Muscle of leg (tissue), 11 donors: ENCODE data around the gene FAM156A. TPM values are rescaled to one million over a fixed set of nuclear protein-coding genes. Genes with fewer than 3 reads are reported as not detected.
A peak's percentile ranks its signal among the peaks of the same experiment; 100 is the strongest.
"Not testable (repeated sequence)": the region's sequence is repeated elsewhere in the genome, so short reads cannot be mapped to it uniquely, and the experiment has no call there.

Experiments used
- DNase-seq: peaks from one replicate; pipeline ENCODE4 v3.0.0; 2013
- H3K27ac ChIP-seq: one replicate; pipeline ENCODE4 v1.5.1; 2013; ENCODE audit warnings: mild to moderate bottlenecking, low read length, control low read depth
- H3K27me3 ChIP-seq: one replicate; pipeline ENCODE4 v1.6.1; 2013; ENCODE audit warnings: low read length; ENCODE audit not compliant: control insufficient read depth, insufficient read depth
- H3K36me3 ChIP-seq: one replicate; pipeline ENCODE4 v1.6.1; 2013; ENCODE audit warnings: low read length; ENCODE audit not compliant: control insufficient read depth, insufficient read depth
- H3K4me1 ChIP-seq: one replicate; pipeline ENCODE4 v1.6.1; 2013; ENCODE audit warnings: low read length; ENCODE audit not compliant: control insufficient read depth, insufficient read depth
- H3K4me3 ChIP-seq: one replicate; pipeline ENCODE4 v1.5.1; 2013; ENCODE audit warnings: low read length, control low read depth
- H3K9me3 ChIP-seq: replicated peaks from 2 replicates; pipeline ENCODE4 v1.6.1; 2013; ENCODE audit warnings: low read depth, low read length; ENCODE audit not compliant: control insufficient read depth
- WGBS: methylation state at CpG from one replicate; pipeline ENCODE4 v1.1.5; 2013; ENCODE audit warnings: missing lambda C conversion rate; ENCODE audit not compliant: insufficient coverage; 5-methylcytosine and 5-hydroxymethylcytosine counted together
- polyA plus RNA-seq, 8 donors: library from polyadenylated mRNA; unstranded; fragments of 120-200 nt; gene quantifications; one replicate each; pipeline versions ENCODE4 v1.2.1 to v1.2.3, GENCODE V29; 2013; ENCODE audit warnings: inconsistent platforms in 1 of 8, low replicate concordance in 1 of 8; ENCODE audit not compliant: insufficient read length in 8 of 8, insufficient read depth in 1 of 8
- total RNA-seq: library from RNA; stranded (reverse); fragments of 120-200 nt; gene quantifications from one replicate; pipeline ENCODE4 v1.2.4, GENCODE V29; 2013

Gene FAM156A
- total and polyA plus RNA-seq, 9 donors, result 19.3 to 34.2 (median 26.2) TPM

DNA sequence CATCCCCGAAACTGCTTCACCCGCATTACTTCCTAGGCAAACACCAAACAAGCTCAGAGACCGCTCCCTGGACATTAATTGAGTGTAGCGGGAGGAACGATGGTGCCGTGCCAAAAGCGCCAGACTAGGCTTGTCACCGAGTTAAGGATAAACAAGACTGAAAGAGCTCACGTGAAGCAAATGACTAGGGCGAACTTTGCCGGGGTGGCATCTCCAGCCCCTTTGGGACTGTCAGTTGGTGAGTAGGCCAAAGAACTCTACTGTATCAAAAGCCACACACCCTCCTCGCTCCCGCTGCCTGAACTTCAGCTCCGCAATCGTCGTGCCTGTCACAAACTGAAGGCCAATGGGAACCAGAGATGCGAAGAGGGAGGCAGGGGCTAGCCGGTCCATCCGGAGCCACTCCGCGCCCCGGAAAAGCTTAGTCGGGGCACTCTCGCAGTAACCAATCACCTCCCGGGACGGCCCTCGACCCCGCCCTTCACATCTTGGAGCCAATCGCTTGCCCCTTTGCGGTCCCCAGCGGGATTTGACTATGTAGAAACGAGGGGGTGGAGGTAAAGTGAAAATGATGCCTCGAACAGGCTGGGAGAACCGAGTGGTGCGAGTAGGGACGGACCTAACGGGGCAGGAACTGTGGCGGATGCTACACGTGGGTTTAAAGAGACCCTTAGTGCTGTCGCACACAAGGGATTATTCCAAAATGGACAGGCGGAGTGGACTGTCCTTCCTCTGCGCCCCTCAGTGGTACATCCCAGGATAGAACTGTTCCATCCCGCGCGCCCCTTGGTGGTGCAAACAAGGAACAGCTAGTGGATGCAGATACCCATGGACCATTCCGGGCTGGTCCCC, 37.0 kb upstream of the FAM156A start:
- no peaks in the 10 kb centered on the region for H3K36me3 ChIP-seq
- H3K9me3 ChIP-seq, result no peaks in the 10 kb centered on the region
- DNase-seq, result peak; percentile 98
- H3K4me3 ChIP-seq, result peak overlapping the region; percentile 74
- H3K27me3 ChIP-seq, result peaks cover 61% of the 10 kb centered on the region
- peaks cover 18% of the 10 kb centered on the region for H3K4me1 ChIP-seq
- peak overlapping the region; percentile 94 for H3K27ac ChIP-seq
- WGBS, result 36% methylated on average over 37 of the region's 46 CpGs

DNA sequence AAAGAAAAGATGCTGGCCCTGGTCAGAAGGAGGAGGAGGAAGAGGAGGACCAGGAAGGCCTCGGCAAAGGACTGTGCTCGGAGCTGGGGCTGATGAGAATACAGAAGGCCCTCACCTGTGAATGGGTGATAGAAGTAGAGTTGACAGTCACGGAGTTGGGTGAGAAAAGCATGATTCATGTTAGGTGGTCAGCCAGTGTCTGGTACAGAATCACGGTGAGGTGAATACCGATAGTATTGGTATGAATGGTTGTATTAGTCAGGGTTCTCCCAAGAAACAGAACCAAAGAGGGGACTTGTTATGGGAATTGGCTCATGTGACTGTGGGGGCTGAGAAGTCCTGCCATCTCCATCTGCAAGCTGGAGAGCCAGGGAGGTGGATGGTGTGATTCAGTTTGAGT, 32.5 kb upstream of the FAM156A start:
- H3K27me3 ChIP-seq, result peaks cover 42% of the 10 kb centered on the region
- peaks cover 14% of the 10 kb centered on the region for H3K4me1 ChIP-seq
- H3K36me3 ChIP-seq, result no peaks in the 10 kb centered on the region
- H3K27ac ChIP-seq, result no peak overlapping the region
- DNase-seq, result no peak
- 77% methylated on average over 5 of the region's 5 CpGs for WGBS
- no peaks in the 10 kb centered on the region for H3K9me3 ChIP-seq
- H3K4me3 ChIP-seq, result no peak overlapping the region

DNA sequence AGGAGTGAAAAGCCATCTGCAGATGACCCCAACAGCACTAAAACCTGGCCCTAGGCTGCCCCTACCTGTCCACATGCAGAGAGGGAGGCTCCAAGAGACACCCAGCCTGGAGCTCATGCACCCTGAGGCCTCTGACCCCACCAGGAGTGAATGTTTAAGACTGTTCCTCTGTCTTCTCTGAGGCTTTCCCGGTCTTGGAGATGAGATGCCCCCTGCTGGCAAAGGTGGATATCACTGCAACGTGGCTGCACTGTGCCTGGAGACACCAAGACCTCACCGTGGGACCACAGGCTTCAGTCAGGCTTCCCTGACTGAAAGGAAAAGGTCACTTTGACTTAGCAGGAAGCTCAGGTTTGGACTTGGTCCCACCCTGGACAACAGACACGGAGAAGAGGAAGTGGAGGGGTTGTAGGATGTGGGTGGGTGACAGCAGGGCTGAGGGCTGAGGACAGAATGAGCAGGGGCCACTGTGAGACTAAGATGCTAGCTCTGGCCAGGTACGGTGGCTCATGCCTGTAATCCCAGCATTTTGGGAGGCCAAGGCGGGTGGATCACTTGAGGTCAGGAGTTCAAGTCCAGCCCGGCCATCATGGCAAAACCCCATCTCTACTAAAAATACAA, 31.8 kb upstream of the FAM156A start:
- WGBS, result 27% methylated on average over 5 of the region's 7 CpGs

DNA sequence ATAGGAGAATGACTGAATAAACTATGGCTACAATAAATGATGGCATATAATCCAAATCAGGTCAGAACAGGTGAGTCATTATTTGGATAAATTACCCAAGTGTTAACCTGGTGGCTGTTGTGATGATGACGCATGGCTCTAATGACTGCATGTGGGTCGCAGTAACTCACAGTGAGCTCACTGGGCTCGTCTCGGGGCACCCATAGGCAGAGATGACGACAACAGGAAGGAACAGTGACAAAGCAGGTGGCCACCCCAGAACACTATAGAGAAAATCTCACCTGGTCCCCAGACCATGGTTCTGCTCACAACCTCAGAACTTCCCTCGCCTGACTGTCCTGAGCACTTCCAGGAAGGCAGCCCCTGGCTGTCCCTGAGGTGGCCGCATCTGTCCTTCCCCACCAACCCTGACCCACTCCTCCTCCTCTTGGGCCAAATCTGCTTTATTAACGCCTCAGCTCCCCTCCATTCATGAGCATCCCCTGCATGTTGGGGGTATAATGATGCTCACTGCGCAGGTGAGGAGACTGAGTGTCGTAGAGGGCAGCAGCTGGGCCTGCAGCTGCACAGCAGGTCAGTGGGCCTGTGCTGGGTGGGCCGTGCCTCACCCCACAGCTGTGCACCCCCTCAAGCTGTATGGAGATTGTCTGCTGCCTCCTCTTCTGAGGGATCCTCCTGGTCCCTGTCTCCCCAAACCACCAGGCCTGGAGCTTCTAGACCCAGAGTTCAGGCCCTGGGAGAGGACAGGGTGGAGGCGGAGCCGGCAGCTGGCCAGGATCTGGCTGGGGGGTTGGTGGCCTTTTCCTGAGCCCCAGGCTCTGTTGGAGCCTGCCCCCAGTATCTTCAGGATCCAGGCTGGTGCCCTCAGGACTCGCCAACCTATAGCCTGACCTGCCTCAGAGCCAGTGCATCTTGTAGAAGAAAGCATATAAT, 30.9 kb upstream of the FAM156A start:
- H3K27me3 ChIP-seq, result peaks cover 29% of the 10 kb centered on the region
- H3K4me3 ChIP-seq, result no peak overlapping the region
- DNase-seq, result no peak
- no peaks in the 10 kb centered on the region for H3K9me3 ChIP-seq
- 86% methylated on average over 7 of the region's 14 CpGs for WGBS
- H3K27ac ChIP-seq, result no peak overlapping the region
- no peaks in the 10 kb centered on the region for H3K36me3 ChIP-seq
- peaks cover 10% of the 10 kb centered on the region for H3K4me1 ChIP-seq

More for the DNA sequence above, 31.8 kb upstream of the FAM156A start:
- H3K9me3 ChIP-seq, H3K36me3 ChIP-seq, H3K27ac ChIP-seq, H3K4me3 ChIP-seq: not testable (repeated sequence)
- peak; percentile 53 for DNase-seq
- H3K4me1 ChIP-seq, result peaks cover 13% of the 10 kb centered on the region
- peaks cover 37% of the 10 kb centered on the region for H3K27me3 ChIP-seq

DNA sequence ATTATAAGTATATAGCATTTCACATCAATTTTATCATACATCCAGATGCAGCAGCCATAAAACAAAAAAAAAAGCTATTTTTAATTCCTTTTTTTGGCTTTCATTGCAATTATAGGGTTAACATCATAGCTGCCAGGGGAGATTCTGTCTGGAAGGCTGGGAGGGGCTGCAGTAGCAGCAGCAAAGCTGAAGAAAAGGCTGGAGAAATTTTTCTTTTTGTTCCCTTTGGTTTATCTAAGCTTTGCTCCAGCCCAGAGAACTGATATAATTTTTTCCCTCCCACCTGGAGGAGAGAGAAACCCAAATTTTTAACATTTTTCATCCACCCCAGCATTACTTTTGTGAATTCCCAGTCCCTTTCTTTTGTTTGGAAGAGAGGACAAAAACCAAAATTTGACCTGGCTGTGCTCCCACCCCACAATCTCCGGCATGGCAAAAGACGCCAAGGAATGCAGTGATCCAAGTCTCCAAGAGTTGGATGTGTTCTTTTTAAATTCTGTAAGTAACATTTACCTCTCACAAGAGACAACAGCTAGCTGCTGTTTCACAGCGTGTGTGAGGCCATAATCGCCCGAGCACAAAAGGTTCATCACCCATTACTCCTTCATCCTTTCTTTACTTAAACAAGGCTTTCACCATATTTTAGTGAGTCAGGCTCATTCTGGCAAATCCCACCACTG, 25.1 kb upstream of the FAM156A start:
- no peaks in the 10 kb centered on the region for H3K9me3 ChIP-seq
- H3K36me3 ChIP-seq, result no peaks in the 10 kb centered on the region
- DNase-seq, result peak; percentile 44
- WGBS, result 43% methylated on average over 3 of the region's 5 CpGs
- peak overlapping the region; percentile 12 for H3K4me3 ChIP-seq
- peaks cover 34% of the 10 kb centered on the region for H3K27me3 ChIP-seq
- peaks cover 7% of the 10 kb centered on the region for H3K4me1 ChIP-seq
- peak overlapping the region; percentile 79 for H3K27ac ChIP-seq

DNA sequence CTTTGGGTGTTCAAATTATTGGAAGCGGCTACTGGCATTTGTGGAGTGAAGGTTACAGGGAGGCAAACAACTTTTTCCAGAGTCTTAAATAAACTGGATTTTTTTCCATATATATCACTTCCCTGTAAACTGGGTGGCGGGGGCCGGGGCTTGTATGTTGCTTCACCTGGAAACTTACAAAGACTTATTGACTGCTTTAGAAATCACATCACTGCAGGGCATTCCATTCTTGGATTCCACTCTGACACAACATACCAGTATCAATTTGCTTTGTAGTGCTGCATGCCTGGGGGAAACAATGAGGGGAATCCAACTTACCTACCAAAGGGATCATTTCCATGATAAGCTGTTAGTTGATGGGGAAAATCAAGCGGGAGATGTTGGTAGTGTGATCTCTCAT, 21.7 kb upstream of the FAM156A start:
- DNase-seq, result no peak
- peaks cover 40% of the 10 kb centered on the region for H3K27me3 ChIP-seq
- peaks cover 7% of the 10 kb centered on the region for H3K4me1 ChIP-seq
- H3K9me3 ChIP-seq, result no peaks in the 10 kb centered on the region
- H3K27ac ChIP-seq, result no peak overlapping the region
- H3K36me3 ChIP-seq, result no peaks in the 10 kb centered on the region
- no peak overlapping the region for H3K4me3 ChIP-seq
- no CpG with 5 or more reads among the region's 4 CpGs for WGBS

DNA sequence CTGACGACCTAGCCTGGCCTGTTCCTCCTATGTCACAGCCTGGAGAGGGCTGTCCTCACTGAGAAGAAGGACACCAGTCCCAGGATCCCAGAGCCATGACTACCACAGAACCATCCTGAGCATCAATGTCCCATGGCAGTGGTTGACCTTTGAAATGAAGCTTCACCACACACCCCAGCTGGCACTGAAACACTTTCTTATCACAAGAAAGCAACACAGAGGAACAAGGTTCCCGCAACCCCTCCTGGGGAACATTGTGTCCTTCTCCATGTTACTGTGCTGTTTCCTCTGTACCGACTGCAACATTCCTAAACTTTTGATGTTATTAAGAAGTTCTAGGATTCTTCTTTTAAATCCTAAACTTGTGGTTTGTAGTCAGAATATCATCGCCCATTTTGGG, 21.2 kb upstream of the FAM156A start:
- no peak overlapping the region for H3K4me3 ChIP-seq
- peaks cover 7% of the 10 kb centered on the region for H3K4me1 ChIP-seq
- peaks cover 41% of the 10 kb centered on the region for H3K27me3 ChIP-seq
- DNase-seq, result no peak
- no peaks in the 10 kb centered on the region for H3K36me3 ChIP-seq
- H3K27ac ChIP-seq, result no peak overlapping the region
- H3K9me3 ChIP-seq, result no peaks in the 10 kb centered on the region
- WGBS, result 13% methylated on average over 1 of the region's 4 CpGs

DNA sequence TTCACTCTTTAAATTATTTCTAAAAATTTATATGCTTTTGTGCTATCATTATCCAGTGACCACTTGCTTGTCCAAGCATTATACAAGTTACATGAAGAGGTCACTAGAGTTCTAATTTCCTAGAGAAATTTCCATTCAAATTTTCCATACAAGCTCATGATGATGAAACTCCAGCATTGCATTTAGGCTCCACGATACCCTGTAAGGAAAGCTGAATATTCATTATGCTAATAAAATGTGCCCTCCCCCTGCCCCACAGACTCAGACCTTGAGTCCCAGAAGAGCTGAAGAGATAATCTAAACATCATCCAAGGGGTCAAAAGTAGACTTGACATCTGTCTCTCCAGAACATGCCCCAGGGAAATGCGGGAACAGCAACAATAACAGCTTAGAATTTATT, 19.6 kb upstream of the FAM156A start:
- peaks cover 2% of the 10 kb centered on the region for H3K4me1 ChIP-seq
- no peaks in the 10 kb centered on the region for H3K36me3 ChIP-seq
- H3K27ac ChIP-seq, result no peak overlapping the region
- no peaks in the 10 kb centered on the region for H3K9me3 ChIP-seq
- H3K4me3 ChIP-seq, result no peak overlapping the region
- peak; percentile 33 for DNase-seq
- WGBS, result no CpG with 5 or more reads among the region's 2 CpGs
- H3K27me3 ChIP-seq, result peaks cover 36% of the 10 kb centered on the region

DNA sequence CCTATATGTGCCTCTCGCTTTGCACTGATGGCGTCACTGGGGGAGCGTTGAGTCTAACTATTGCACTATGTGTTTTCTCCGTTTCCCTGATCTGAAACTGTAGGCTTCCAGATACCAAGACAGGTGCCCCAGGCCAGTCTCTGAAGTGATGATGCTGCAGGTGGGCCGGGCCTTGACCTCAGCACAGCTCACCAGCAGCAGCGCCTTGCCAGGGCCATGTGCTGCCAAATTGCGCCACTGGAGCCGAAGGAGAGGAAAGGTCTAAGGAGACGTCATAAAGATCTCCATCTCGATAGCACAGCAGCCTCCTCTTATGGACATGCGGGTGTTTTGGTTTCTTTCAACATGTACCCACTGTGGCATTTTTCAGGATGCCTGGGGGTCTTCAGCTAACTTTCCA, 17.3 kb upstream of the FAM156A start:
- H3K4me3 ChIP-seq, DNase-seq, H3K4me1 ChIP-seq, H3K36me3 ChIP-seq, H3K9me3 ChIP-seq, H3K27ac ChIP-seq: not testable (repeated sequence)
- WGBS, result 83% methylated on average over 1 of the region's 11 CpGs
- peaks cover 30% of the 10 kb centered on the region for H3K27me3 ChIP-seq
